Vagina (tissue), 2 donors: ENCODE measurements around the gene DSP.

Source experiments
- CTCF ChIP-seq, 3 experiments: fragments of 450-650 bp in 2 of 3; fragments of 200-600 bp in 1 of 3; sonication (generic) in 1 of 3; IDR thresholded peaks; one replicate each; pipeline ENCODE4 v1.5.1; 2017 to 2019; ENCODE audit warnings: antibody characterized with exemption in 3 of 3, mild to moderate bottlenecking in 2 of 3, moderate library complexity in 2 of 3
- POLR2A ChIP-seq, 2 donors: fragments of 450-650 bp; IDR thresholded peaks; one replicate each; pipeline ENCODE4 v1.6.1; 2017; ENCODE audit warnings: antibody characterized with exemption in 2 of 2, mild to moderate bottlenecking in 2 of 2, moderate library complexity in 2 of 2

- TF ChIP-seq CTCF (IDR thresholded peaks at IDR 0.05), result no peak
- no peak for TF ChIP-seq POLR2A (IDR thresholded peaks at IDR 0.05)
These were observed 27.6 kb downstream of the DSP start for GRCh38 chr6:7569082-7569481.
